HepG2 (cell line): ENCODE results near the gene MIGA2. TPM values are rescaled to one million over a fixed set of nuclear protein-coding genes. Genes with fewer than 3 reads are reported as not detected.

Experiments
- ATAC-seq: fragments of 200-7000 bp; cut with Tn5 transposase; 3 replicates; pipeline ENCODE4 v1.9.1; 2020; ENCODE audit warnings: mild to moderate bottlenecking, moderate library complexity
- BruUV-seq: library from RNA; stranded (reverse); fragments of 400-500 nt; replicated peaks from 2 replicates; lab custom pipeline; 2021; lab: Mats Ljungman, UMichigan
- CTCF ChIA-PET: fragments of 300-600 bp; formaldehyde crosslinking; extraction: SDS; loops from one replicate; lab custom pipeline; 2021; ENCODE audit warnings: low total read pairs, inconsistent platforms, low intra/inter-chr PET ratio; lab: Yijun Ruan, JAX
- POLR2A ChIA-PET: fragments of 350-600 bp; sonication (Branson Sonifier 250); formaldehyde crosslinking; loops from one replicate; lab custom pipeline; 2020; ENCODE audit warnings: antibody characterized with exemption, inconsistent platforms; lab: Yijun Ruan, JAX
- DNase-seq: peaks from one replicate; pipeline ENCODE4 v3.0.0-alpha.2; 2015; ENCODE audit warnings: low spot score
- FAIRE-seq: peaks from 3 replicates; lab custom pipeline; 2011; peaks lifted over from hg19 to GRCh38; lab: Jason Lieb, UNC
- H2AFZ ChIP-seq: one replicate; pipeline ENCODE4 v1.6.1; 2011; ENCODE audit warnings: low read length, inconsistent platforms
- H3K27ac ChIP-seq: fragments of 300-600 bp; 3 replicates; pipeline ENCODE4 v1.8.0; 2011; ENCODE audit warnings: mixed run types, mild to moderate bottlenecking, mixed read lengths, low read length, inconsistent platforms; ENCODE audit not compliant: insufficient read depth; ENCODE audit errors: extremely low read length
- H3K27me3 ChIP-seq, 2 experiments: fragments of 200-600 bp in 1 of 2; 2 replicates in 1 of 2; 3 replicates in 1 of 2; pipeline versions ENCODE4 v1.6.0 to v1.8.0; 2011; ENCODE audit warnings: low read length in 2 of 2, mild to moderate bottlenecking in 2 of 2, moderate library complexity in 2 of 2, inconsistent platforms in 1 of 2; ENCODE audit not compliant: insufficient read depth in 2 of 2, control insufficient read depth in 1 of 2
- H3K36me3 ChIP-seq, 2 experiments: fragments of 200-600 bp in 1 of 2; replicated peaks in 1 of 2; 2 replicates in 1 of 2; 3 replicates in 1 of 2; pipeline versions ENCODE4 v1.5.1 to v1.8.0; 2011; ENCODE audit warnings: low read length in 2 of 2, inconsistent platforms in 1 of 2; ENCODE audit not compliant: insufficient read depth in 2 of 2, control insufficient read depth in 1 of 2
- H3K4me1 ChIP-seq: 2 replicates; pipeline ENCODE4 v1.5.1; 2012; ENCODE audit warnings: low read length, inconsistent platforms; ENCODE audit not compliant: insufficient read depth
- H3K4me2 ChIP-seq: 2 replicates; pipeline ENCODE4 v1.6.0; 2011; ENCODE audit warnings: low read depth, low read length, inconsistent platforms
- H3K4me3 ChIP-seq, 3 experiments: fragments of 200-600 bp in 1 of 3; sonication (generic), shearing (Covaris generic) in 1 of 3; replicated peaks in 1 of 3; 2 replicates each; pipeline ENCODE4 v1.5.1; 2011 to 2016; ENCODE audit warnings: low read length in 3 of 3, inconsistent platforms in 2 of 3, low read depth in 2 of 3, mild to moderate bottlenecking in 2 of 3, control low read depth in 1 of 3, mixed read lengths in 1 of 3; ENCODE audit not compliant: insufficient read depth in 1 of 3
- H3K79me2 ChIP-seq: one replicate; pipeline ENCODE4 v1.6.1; 2011; ENCODE audit warnings: low read length, inconsistent platforms; ENCODE audit not compliant: insufficient read depth
- H3K9ac ChIP-seq: 2 replicates; pipeline ENCODE4 v1.6.0; 2011; ENCODE audit warnings: mild to moderate bottlenecking, low read depth, low read length, inconsistent platforms; ENCODE audit not compliant: insufficient read depth
- H3K9me3 ChIP-seq: 2 replicates; pipeline ENCODE4 v1.5.1; 2012; ENCODE audit warnings: mild to moderate bottlenecking, low read length
- H4K20me1 ChIP-seq: 2 replicates; pipeline ENCODE4 v1.6.0; 2011; ENCODE audit warnings: inconsistent platforms, mild to moderate bottlenecking, low read length, moderate library complexity; ENCODE audit not compliant: insufficient read depth
- AGO2 ChIP-seq: fragments of 200-400 bp; formaldehyde crosslinking; optimal IDR thresholded peaks from 2 replicates; pipeline ENCODE3; 2017; ENCODE audit warnings: mild to moderate bottlenecking, low read depth, low read length, moderate library complexity
- ARNTL ChIP-seq: sonication (generic); formaldehyde crosslinking; IDR thresholded peaks from 2 replicates; pipeline ENCODE4 v1.4.0; 2020; ENCODE audit warnings: mild to moderate bottlenecking, missing genetic modification reagents
- FOXO1 ChIP-seq: sonication (generic); formaldehyde crosslinking; IDR thresholded peaks from 2 replicates; pipeline ENCODE4 v1.4.0; 2020; ENCODE audit warnings: missing genetic modification reagents
- JUN ChIP-seq: sonication (generic); formaldehyde crosslinking; IDR thresholded peaks from 2 replicates; pipeline ENCODE4 v1.4.0; 2020; ENCODE audit warnings: mild to moderate bottlenecking, missing genetic modification reagents
- LCORL ChIP-seq, 2 experiments: fragments of 450-650 bp in 1 of 2; sonication (generic) in 1 of 2; formaldehyde crosslinking in 1 of 2; IDR thresholded peaks; 2 replicates each; pipeline versions ENCODE4 v1.5.0 to v1.6.1; 2017 to 2020; ENCODE audit warnings: antibody characterized with exemption in 1 of 2, missing genetic modification reagents in 1 of 2
- NBN ChIP-seq: fragments of 450-650 bp; conservative IDR thresholded peaks from 2 replicates; pipeline ENCODE4 v1.6.1; 2017
- PLRG1 ChIP-seq: fragments of 450-650 bp; conservative IDR thresholded peaks from 2 replicates; pipeline ENCODE4 v1.6.1; 2016
- POLR2A ChIP-seq, 2 experiments: IDR thresholded peaks; 2 replicates each; pipeline ENCODE4 v1.6.1; 2011; ENCODE audit warnings: low read depth in 2 of 2, low read length in 2 of 2, mild to moderate bottlenecking in 1 of 2, moderate library complexity in 1 of 2; ENCODE audit not compliant: insufficient read depth in 1 of 2
- POLR2G ChIP-seq: fragments of 200-400 bp; formaldehyde crosslinking; IDR thresholded peaks from 2 replicates; pipeline ENCODE4 v1.6.1; 2018; ENCODE audit warnings: mild to moderate bottlenecking, low read depth, low read length, moderate library complexity
- ZNF644 ChIP-seq: IDR thresholded peaks from 2 replicates; pipeline ENCODE4 v1.6.1; 2016; ENCODE audit warnings: low read depth
- ZNF766 ChIP-seq: sonication (generic); formaldehyde crosslinking; IDR thresholded peaks from 2 replicates; pipeline ENCODE4 v1.5.0; 2020; ENCODE audit warnings: missing genetic modification reagents, borderline replicate concordance
- ZNF776 ChIP-seq: sonication (generic); formaldehyde crosslinking; IDR thresholded peaks from 2 replicates; pipeline ENCODE4 v1.4.0; 2020; ENCODE audit warnings: mild to moderate bottlenecking, missing genetic modification reagents
- WGBS: methylation state at CpG from one replicate; pipeline ENCODE4 v1.1.6; 2017; ENCODE audit warnings: low lambda C conversion rate; 5-methylcytosine and 5-hydroxymethylcytosine counted together
- in situ Hi-C: cut with HindIII; loops from 2 replicates; pipeline ENCODE4 v1.10.0; 2017; ENCODE audit warnings: low pct_unique_long_range_greater_than_20kb; ENCODE audit not compliant: extremely low pct_ligation_motif_present
- intact Hi-C: fragments of 100-400 bp; cut with micrococcal nuclease; formaldehyde crosslinking; loops from one replicate; pipeline ENCODE4 v1.10.0; 2022; ENCODE audit not compliant: unreplicated experiment
- polyA plus RNA-seq, 8 experiments: library from polyadenylated mRNA; depleted of rRNA in 3 of 8; stranded (reverse) in 7 of 8; unstranded in 1 of 8; fragments of >200 nt; fragmentation: Illumina TruSeq in 4 of 8; extraction: Trizol in 4 of 8; gene quantifications; 2 replicates each; pipeline versions ENCODE4 v1.2.1 to v1.2.3, GENCODE V29; 2011 to 2016; ENCODE audit warnings: low read depth in 4 of 8, missing spikeins in 1 of 8, mixed read lengths in 1 of 8; ENCODE audit not compliant: insufficient read depth in 1 of 8
- total RNA-seq, 5 experiments: library from RNA; depleted of rRNA; stranded (reverse); fragments of >200 nt; fragmentation: Illumina TruSeq; extraction: Trizol; gene quantifications; 2 replicates each; pipeline ENCODE4 v1.2.3, GENCODE V29; 2016; ENCODE audit warnings: low read depth in 1 of 5
- TF ChIP-seq, protein P1 (sequence below): sonication (generic); formaldehyde crosslinking; conservative IDR thresholded peaks from 2 replicates; pipeline ENCODE4 v1.8.0; 2022; ENCODE audit warnings: mild to moderate bottlenecking, moderate library complexity, missing genetic modification reagents

MIGA2 gene
- total and polyA plus RNA-seq, 2 of the 13 experiments (the other 11 are each of a cell fraction or from before 2014, with no cell fraction given), result 10.8 to 17.1 TPM

DNA sequence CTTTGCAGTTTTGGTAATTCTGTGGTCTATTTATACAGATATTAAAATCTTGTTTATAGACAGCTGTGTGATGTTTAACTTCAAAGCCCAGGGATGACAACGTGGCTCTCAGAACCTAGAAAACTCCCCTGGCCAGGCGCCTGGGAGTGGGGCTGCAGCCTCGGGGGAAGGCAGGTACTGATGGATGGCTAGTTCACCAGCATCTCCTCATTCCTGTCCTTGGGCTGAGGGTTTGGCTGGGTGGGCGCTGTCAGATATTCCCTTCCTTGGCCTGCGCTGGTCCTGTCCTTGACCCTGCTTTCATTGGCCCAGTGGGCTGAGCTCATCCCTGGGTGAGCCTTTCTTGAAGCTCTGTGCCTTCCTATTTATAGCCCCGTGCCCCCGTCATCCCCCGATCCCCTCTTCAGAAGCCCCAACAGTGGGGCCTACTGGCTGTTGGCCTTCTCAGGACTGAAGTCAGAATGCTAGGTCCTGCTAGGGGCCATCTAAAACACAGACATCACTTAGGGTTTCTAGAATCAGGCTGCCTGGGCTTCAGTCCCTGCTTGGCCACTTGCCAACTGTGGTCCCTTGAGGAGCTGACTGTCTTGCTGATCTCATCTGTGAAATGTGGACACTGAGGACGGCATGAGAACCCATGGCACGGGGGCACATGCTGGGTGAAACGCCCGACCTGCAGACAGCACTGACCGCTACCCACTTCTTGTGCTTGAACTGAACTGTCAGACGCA, 29.2 kb upstream of the MIGA2 start:
- no peak for FAIRE-seq
- no peak overlapping the region for H3K4me3 ChIP-seq
- no peaks in the 10 kb centered on the region for H3K79me2 ChIP-seq
- no peak; the same call in 2 of the 3 replicates for ATAC-seq
- H3K4me2 ChIP-seq, result no peak overlapping the region
- no peaks in the 10 kb centered on the region for H3K9me3 ChIP-seq
- no TSS peak for BruUV-seq
- intact Hi-C loops, result loop anchor here (10.0 kb wide), 1 partner anchor 152 kb away; no protein-coding TSS in a partner anchor
- H3K4me1 ChIP-seq, result no peaks in the 10 kb centered on the region
- ChIA-PET POLR2A (interaction anchor here (1.1 kb wide), 1 partner anchor 21 kb away, joined by 3 read pairs; the partner anchor contains the start of gene SH3GLB2), CTCF (interaction anchor here (1.7 kb wide), 1 partner anchor 155 kb away, joined by 4 read pairs; no protein-coding TSS in a partner anchor)
- TF ChIP-seq ZNF776 (no peak), ARNTL (CRISPR knock-in tag) (no peak), JUN (CRISPR knock-in tag) (no peak), LCORL (IDR thresholded peaks at IDR 0.05) (0 out of 2 replicates have a peak, but pooled peaks have one; percentile 10), LCORL (CRISPR knock-in tag; IDR thresholded peaks at IDR 0.05) (no peak), POLR2A (IDR thresholded peaks at IDR 0.05; ENCODE audit: insufficient read depth in 1 of 2, low read depth in 2 of 2, low read length in 2 of 2) (0 out of 4 replicates have a peak, but pooled peaks of 1 of the 2 experiments have one; percentile 7)
- no peaks in the 10 kb centered on the region for H3K27me3 ChIP-seq
- no peak overlapping the region for H3K9ac ChIP-seq
- no peak overlapping the region for H2AFZ ChIP-seq
- WGBS, result 94% methylated on average over 14 of the region's 14 CpGs
- no peak for DNase-seq
- H3K27ac ChIP-seq, result no peak overlapping the region
- in situ Hi-C loops, result no loop called here
- peaks cover 25 to 51% of the 10 kb centered on the region in 2 experiments for H3K36me3 ChIP-seq
- H4K20me1 ChIP-seq, result no peaks in the 10 kb centered on the region

DNA sequence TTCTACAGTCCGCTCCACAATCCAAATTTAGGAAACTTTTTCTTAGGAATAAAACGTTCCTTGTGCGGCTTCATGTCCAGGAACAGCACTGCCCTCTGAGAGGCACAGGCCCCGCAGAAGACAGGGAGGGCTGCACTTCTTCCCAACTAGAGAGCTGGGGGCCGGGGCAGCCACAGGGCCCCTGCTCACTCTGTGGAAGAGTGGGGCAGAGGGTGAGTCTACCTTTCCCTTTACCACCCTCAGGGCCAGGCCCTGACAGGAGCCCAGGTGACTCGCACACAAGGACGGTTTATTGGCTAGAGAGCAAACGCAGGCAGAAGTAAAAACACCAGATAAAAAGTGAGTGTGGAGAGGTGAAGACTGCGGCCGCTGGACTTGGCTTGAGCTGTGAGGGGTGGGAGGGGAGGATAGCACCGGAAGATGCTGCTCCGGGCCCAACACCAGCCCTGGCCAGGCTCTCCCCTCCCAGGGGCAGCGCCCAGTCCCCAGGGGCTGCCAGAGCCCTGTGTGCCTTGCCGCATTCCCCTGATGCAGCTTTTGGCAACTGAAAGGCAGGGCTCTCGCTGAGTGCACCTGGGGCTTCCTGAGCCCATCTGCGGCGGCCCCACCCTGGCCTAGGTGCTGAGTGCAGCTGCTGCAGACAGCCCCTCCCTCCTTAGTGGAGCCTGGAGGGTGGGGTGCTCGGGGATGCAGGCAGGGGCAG, 28.5 kb upstream of the MIGA2 start:
- ATAC-seq, result no peak
- CTCF ChIA-PET, result no interaction called here
- H3K27me3 ChIP-seq, result no peaks in the 10 kb centered on the region
- in situ Hi-C loops, result no loop called here
- 98% methylated on average over 12 of the region's 18 CpGs for WGBS
- no peak overlapping the region for H2AFZ ChIP-seq
- no peak overlapping the region for H3K9ac ChIP-seq
- POLR2A ChIA-PET, result interaction anchor here (1.1 kb wide), 1 partner anchor 20 kb away, joined by 3 read pairs; the partner anchor contains the start of gene SH3GLB2
- H3K4me2 ChIP-seq, result no peak overlapping the region
- H3K9me3 ChIP-seq, result no peaks in the 10 kb centered on the region
- DNase-seq, result no peak
- no TSS peak for BruUV-seq
- no peak for FAIRE-seq
- no peaks in the 10 kb centered on the region for H3K79me2 ChIP-seq
- no peaks in the 10 kb centered on the region for H3K4me1 ChIP-seq
- intact Hi-C loops, result loop anchor here (10.0 kb wide), 1 partner anchor 153 kb away; no protein-coding TSS in a partner anchor
- H3K4me3 ChIP-seq, result no peak overlapping the region
- H3K27ac ChIP-seq, result no peak overlapping the region
- no peaks in the 10 kb centered on the region for H4K20me1 ChIP-seq
- no peak for TF ChIP-seq ZNF644 (CRISPR knock-in tag)
- TF ChIP-seq NBN, result no peak
- TF ChIP-seq, protein P1, sequence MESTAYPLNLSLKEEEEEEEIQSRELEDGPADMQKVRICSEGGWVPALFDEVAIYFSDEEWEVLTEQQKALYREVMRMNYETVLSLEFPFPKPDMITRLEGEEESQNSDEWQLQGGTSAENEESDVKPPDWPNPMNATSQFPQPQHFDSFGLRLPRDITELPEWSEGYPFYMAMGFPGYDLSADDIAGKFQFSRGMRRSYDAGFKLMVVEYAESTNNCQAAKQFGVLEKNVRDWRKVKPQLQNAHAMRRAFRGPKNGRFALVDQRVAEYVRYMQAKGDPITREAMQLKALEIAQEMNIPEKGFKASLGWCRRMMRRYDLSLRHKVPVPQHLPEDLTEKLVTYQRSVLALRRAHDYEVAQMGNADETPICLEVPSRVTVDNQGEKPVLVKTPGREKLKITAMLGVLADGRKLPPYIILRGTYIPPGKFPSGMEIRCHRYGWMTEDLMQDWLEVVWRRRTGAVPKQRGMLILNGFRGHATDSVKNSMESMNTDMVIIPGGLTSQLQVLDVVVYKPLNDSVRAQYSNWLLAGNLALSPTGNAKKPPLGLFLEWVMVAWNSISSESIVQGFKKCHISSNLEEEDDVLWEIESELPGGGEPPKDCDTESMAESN (CRISPR knock-in tag), result no peak
- TF ChIP-seq ZNF766 (CRISPR knock-in tag), result no peak
- 0 out of 2 replicates have a peak, but pooled peaks have one; percentile 8 for TF ChIP-seq POLR2G
- TF ChIP-seq AGO2, result peak; percentile 78
- no peak for TF ChIP-seq PLRG1
- no peak for TF ChIP-seq FOXO1
- H3K36me3 ChIP-seq, result peaks cover 26 to 48% of the 10 kb centered on the region in 2 experiments
